HFFc6 (cell line): Measurements from ENCODE around the gene MMP2. TPM values are rescaled to one million over a fixed set of nuclear protein-coding genes. Genes with fewer than 3 reads are reported as not detected.

Experiments used
- DNase-seq: peaks from one replicate; pipeline ENCODE4 v3.0.0-alpha.2; 2018
- H3K27ac Mint-ChIP-seq: 2 replicates; pipeline ENCODE4 v1.8.0; 2020; ENCODE audit warnings: mild to moderate bottlenecking, mixed read lengths
- H3K27me3 Mint-ChIP-seq: 2 replicates; pipeline ENCODE4 v1.8.0; 2021; ENCODE audit warnings: mild to moderate bottlenecking, moderate library complexity, mixed read lengths; ENCODE audit not compliant: insufficient read depth
- H3K36me3 Mint-ChIP-seq: 2 replicates; pipeline ENCODE4 v1.8.0; 2021; ENCODE audit warnings: low read depth, mixed read lengths
- H3K4me1 Mint-ChIP-seq: 2 replicates; pipeline ENCODE4 v1.8.0; 2020; ENCODE audit warnings: low read depth, mixed read lengths
- H3K4me3 Mint-ChIP-seq: 2 replicates; pipeline ENCODE4 v1.8.0; 2020; ENCODE audit warnings: mild to moderate bottlenecking, moderate library complexity, mixed read lengths
- H3K9me3 Mint-ChIP-seq: 2 replicates; pipeline ENCODE4 v1.8.0; 2020; ENCODE audit warnings: mild to moderate bottlenecking, mixed read lengths
- total RNA-seq, 6 experiments: library from RNA; stranded (reverse); fragmentation: NEBNext Ultra II Directional; extraction: Animal tissue kit (Norgen Biotek cat#: 25700); gene quantifications; 2 replicates in 1 of 6; 3 replicates in 5 of 6; pipeline ENCODE4 v1.2.3, GENCODE V29; 2021
- TF ChIP-seq, protein P1 (sequence below): fragments of 200-600 bp; sonication (generic); IDR thresholded peaks from 2 replicates; pipeline ENCODE4 v1.5.0; 2021; ENCODE audit warnings: antibody characterized with exemption, mild to moderate bottlenecking

MMP2 gene
- total RNA-seq, 6 experiments from 2014 or later = 446 to 563 (median 511) TPM

- Mint-ChIP-seq H3K4me3 (peak overlapping the region; percentile 72), H3K9me3 (no peaks in the 10 kb centered on the region), H3K27me3 (peaks cover 3% of the 10 kb centered on the region), H3K36me3 (peaks cover 37% of the 10 kb centered on the region), H3K4me1 (peaks cover 71% of the 10 kb centered on the region), H3K27ac (peak overlapping the region; percentile 89)
- peak; percentile 94 for DNase-seq
- TF ChIP-seq, protein P1, sequence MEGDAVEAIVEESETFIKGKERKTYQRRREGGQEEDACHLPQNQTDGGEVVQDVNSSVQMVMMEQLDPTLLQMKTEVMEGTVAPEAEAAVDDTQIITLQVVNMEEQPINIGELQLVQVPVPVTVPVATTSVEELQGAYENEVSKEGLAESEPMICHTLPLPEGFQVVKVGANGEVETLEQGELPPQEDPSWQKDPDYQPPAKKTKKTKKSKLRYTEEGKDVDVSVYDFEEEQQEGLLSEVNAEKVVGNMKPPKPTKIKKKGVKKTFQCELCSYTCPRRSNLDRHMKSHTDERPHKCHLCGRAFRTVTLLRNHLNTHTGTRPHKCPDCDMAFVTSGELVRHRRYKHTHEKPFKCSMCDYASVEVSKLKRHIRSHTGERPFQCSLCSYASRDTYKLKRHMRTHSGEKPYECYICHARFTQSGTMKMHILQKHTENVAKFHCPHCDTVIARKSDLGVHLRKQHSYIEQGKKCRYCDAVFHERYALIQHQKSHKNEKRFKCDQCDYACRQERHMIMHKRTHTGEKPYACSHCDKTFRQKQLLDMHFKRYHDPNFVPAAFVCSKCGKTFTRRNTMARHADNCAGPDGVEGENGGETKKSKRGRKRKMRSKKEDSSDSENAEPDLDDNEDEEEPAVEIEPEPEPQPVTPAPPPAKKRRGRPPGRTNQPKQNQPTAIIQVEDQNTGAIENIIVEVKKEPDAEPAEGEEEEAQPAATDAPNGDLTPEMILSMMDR = peak; percentile 62
Measured at GRCh38 chr16:55494994-55495421, 16.0 kb downstream of the MMP2 start.

GRCh38 chr16:55495616-55496289, 16.8 kb downstream of the MMP2 start:
- Mint-ChIP-seq H3K4me1 (peaks cover 78% of the 10 kb centered on the region), H3K27ac (peak overlapping the region; percentile 89), H3K36me3 (peaks cover 41% of the 10 kb centered on the region), H3K4me3 (peak overlapping the region; percentile 72), H3K27me3 (peaks cover 3% of the 10 kb centered on the region), H3K9me3 (no peaks in the 10 kb centered on the region)
- peak; percentile 97 for DNase-seq
- TF ChIP-seq, protein P1 = no peak

DNA sequence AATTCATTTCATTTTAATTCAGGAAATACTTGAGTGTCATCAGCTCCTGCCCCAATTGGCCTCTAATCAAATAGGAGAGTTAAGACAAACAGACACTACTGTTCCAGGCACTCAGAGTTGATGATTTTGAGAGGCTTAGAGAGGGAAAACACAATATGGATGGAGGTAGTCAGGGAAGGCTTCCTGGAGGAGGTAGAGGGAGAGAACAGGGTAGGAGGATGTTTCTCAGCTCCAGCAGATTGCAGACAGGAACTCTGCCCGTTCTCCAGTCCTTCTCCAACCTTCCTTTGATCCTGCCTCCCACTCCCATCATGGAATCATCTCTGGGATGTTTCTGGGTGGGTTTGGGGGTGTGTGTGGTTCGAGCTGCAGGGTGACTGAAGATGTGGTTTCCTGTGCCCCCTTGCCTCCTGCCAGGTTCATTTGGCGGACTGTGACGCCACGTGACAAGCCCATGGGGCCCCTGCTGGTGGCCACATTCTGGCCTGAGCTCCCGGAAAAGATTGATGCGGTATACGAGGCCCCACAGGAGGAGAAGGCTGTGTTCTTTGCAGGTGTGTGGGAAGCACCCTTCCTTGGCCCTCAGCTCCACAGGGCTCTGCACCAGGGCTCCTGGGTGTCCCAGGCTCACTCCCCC, 17.6 kb downstream of the MMP2 start:
- Mint-ChIP-seq H3K9me3 (no peaks in the 10 kb centered on the region), H3K27me3 (peaks cover 3% of the 10 kb centered on the region), H3K4me3 (no peak overlapping the region; the same call in 1 of the 2 replicates), H3K36me3 (peaks cover 48% of the 10 kb centered on the region), H3K27ac (peak overlapping the region; percentile 89), H3K4me1 (peaks cover 87% of the 10 kb centered on the region)
- DNase-seq = no peak
- TF ChIP-seq, protein P1 = no peak

GRCh38 chr16:55497558-55497957, 18.6 kb downstream of the MMP2 start:
- H3K27ac Mint-ChIP-seq = peak overlapping the region; percentile 20; the same call in 1 of the 2 replicates
- peaks cover 3% of the 10 kb centered on the region for H3K27me3 Mint-ChIP-seq
- no peaks in the 10 kb centered on the region for H3K9me3 Mint-ChIP-seq
- DNase-seq = no peak
- H3K36me3 Mint-ChIP-seq = peaks cover 52% of the 10 kb centered on the region
- no peak overlapping the region for H3K4me3 Mint-ChIP-seq
- TF ChIP-seq, protein P1 = no peak
- peaks cover 96% of the 10 kb centered on the region for H3K4me1 Mint-ChIP-seq

DNA sequence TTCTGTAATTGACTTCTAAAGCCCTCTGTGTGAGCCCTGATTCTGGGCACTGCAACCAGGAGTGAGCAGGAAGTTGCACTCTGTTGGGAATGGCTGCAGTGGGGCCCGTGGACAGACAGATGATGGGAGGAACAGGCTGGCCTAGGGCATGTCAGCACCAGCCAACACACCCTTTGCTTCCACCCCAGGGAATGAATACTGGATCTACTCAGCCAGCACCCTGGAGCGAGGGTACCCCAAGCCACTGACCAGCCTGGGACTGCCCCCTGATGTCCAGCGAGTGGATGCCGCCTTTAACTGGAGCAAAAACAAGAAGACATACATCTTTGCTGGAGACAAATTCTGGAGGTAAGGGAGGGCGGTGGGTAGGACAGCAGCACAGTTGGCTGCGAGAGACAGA, 19.1 kb downstream of the MMP2 start:
- Mint-ChIP-seq H3K4me1 (peaks cover 100% of the 10 kb centered on the region), H3K36me3 (peaks cover 49% of the 10 kb centered on the region), H3K4me3 (no peak overlapping the region), H3K27me3 (peaks cover 3% of the 10 kb centered on the region), H3K9me3 (no peaks in the 10 kb centered on the region), H3K27ac (peak overlapping the region; percentile 95)
- TF ChIP-seq, protein P1 = no peak
- DNase-seq = no peak
